Liver (tissue), 3 donors: ENCODE measurements around the gene PGRMC1.

Experiments
- ATF3 ChIP-seq: IDR thresholded peaks from 2 replicates; pipeline ENCODE4 v1.6.1; 2016; ENCODE audit warnings: antibody characterized with exemption
- CTCF ChIP-seq: fragments of 150-350 bp; IDR thresholded peaks from 2 replicates; pipeline ENCODE4 v1.5.1; 2017; ENCODE audit warnings: improper control_type of control experiment, low read depth, low read length; ENCODE audit not compliant: missing input control
- EGR1 ChIP-seq, 2 donors: IDR thresholded peaks; 2 replicates each; pipeline ENCODE4 v1.6.1; 2016 to 2018; ENCODE audit warnings: antibody characterized with exemption in 2 of 2, low read depth in 2 of 2
- FOXA1 ChIP-seq: IDR thresholded peaks from 2 replicates; pipeline ENCODE4 v1.6.1; 2016; ENCODE audit warnings: antibody characterized with exemption
- GABPA ChIP-seq, 2 donors: IDR thresholded peaks in 1 of 2; conservative IDR thresholded peaks in 1 of 2; 2 replicates each; pipeline ENCODE4 v1.6.1; 2016; ENCODE audit warnings: antibody characterized with exemption in 2 of 2, mild to moderate bottlenecking in 1 of 2, moderate library complexity in 1 of 2
- JUND ChIP-seq, 2 donors: IDR thresholded peaks; 2 replicates each; pipeline ENCODE4 v1.6.1; 2016; ENCODE audit warnings: antibody characterized with exemption in 2 of 2
- MAX ChIP-seq: IDR thresholded peaks from 2 replicates; pipeline ENCODE4 v1.6.1; 2016; ENCODE audit warnings: antibody characterized with exemption
- SP1 ChIP-seq: IDR thresholded peaks from 2 replicates; pipeline ENCODE4 v1.6.1; 2018; ENCODE audit warnings: antibody characterized with exemption, mild to moderate bottlenecking
- TAF1 ChIP-seq: conservative IDR thresholded peaks from 2 replicates; pipeline ENCODE4 v1.6.1; 2016; ENCODE audit warnings: antibody characterized with exemption, mild to moderate bottlenecking
- ZBTB33 ChIP-seq: IDR thresholded peaks from 2 replicates; pipeline ENCODE4 v1.6.1; 2016; ENCODE audit warnings: antibody characterized with exemption
- donor health status: healthy.
- donor health status: healthy.

- no peak for TF ChIP-seq EGR1 (IDR thresholded peaks at IDR 0.05; ENCODE audit: low read depth in 2 of 2)
- no peak for TF ChIP-seq TAF1
- no peak for TF ChIP-seq ZBTB33
- no peak for TF ChIP-seq CTCF
- TF ChIP-seq SP1: no peak
- no peak for TF ChIP-seq JUND (IDR thresholded peaks at IDR 0.05)
- TF ChIP-seq FOXA1: no peak
- TF ChIP-seq GABPA (IDR thresholded peaks at IDR 0.05 in 1 of 2, conservative IDR thresholded peaks at IDR 0.05 in 1 of 2): no peak
- TF ChIP-seq MAX: no peak
- TF ChIP-seq ATF3: no peak
Observed at GRCh38 chrX:119190831-119191230, 45.3 kb upstream of the PGRMC1 start.
